ENCODE data around the gene EZH2. TPM values are rescaled to one million over a fixed set of nuclear protein-coding genes. Genes with fewer than 3 reads are reported as not detected.

The EZH2 gene
- total RNA-seq (2021) = 28.5 to 35.4 TPM (median 28.6 TPM) in 3 replicates
- percentile 87 among the genes with signal in this experiment for Bru-seq, nascent RNA
- long read RNA-seq, experiment 1, transcript EZH2-208 (20 exons, 2,466 nt) = minor isoform, 23 of 245 reads
- long read RNA-seq, experiment 1, transcript EZH2-209 (19 exons, 3,641 nt) = minor isoform, 6 of 245 reads
- long read RNA-seq, experiment 1, transcript EZH2-202 (19 exons, 2,477 nt) = minor isoform, 20 of 245 reads
- long read RNA-seq, experiment 1, transcript EZH2-203 (20 exons, 2,591 nt) = major isoform, 74 of 245 reads
- long read RNA-seq, experiment 1, partial matches to known transcripts = 28 of 245 reads
- long read RNA-seq, experiment 1, other reads (novel, unspliced or antisense) = 93 of 245 reads
- long read RNA-seq, experiment 2, partial matches to known transcripts = 10 of 26 reads
- long read RNA-seq, experiment 2, other reads (novel, unspliced or antisense) = 10 of 26 reads
- long read RNA-seq, experiment 3, partial matches to known transcripts = 3 of 5 reads
- long read RNA-seq, experiment 3, other reads (novel, unspliced or antisense) = 1 of 5 reads

DNA sequence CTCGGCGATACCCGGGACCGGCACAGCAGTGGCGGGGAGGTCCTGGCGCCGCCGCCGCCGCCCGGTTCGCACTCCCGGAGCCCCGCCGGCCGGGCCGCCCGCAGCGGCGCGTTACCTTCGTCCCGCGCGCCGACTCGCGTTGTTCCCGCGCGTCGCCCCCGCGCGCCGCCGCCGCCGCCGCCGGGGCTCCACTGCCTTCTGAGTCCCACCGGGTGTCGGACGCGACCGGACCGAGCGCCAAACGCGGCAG lies at the start of gene EZH2:
Gene EZH2 (minus strand): TSS at position 243 of the 250 bp plus-strand sequence. CDS start 36,993 bp downstream, outside the sequence.
- no peaks in the 10 kb centered on the region for H3K9me3 Mint-ChIP-seq
- peaks cover 8% of the 10 kb centered on the region for H3K36me3 Mint-ChIP-seq
- POLR2A ChIA-PET = interaction anchor here (0.5 to 1.4 kb wide), 3 partner anchors 26 to 57 kb away, joined by 3 to 6 read pairs (median 5); no protein-coding TSS in a partner anchor
- TF ChIP-seq KAT7 (CRISPR knock-in tag; IDR thresholded peaks at IDR 0.05; ENCODE audit: borderline replicate concordance) = no peak
- TF ChIP-seq NFATC4 (CRISPR knock-in tag; IDR thresholded peaks at IDR 0.05) = no peak
- TF ChIP-seq, protein P1, sequence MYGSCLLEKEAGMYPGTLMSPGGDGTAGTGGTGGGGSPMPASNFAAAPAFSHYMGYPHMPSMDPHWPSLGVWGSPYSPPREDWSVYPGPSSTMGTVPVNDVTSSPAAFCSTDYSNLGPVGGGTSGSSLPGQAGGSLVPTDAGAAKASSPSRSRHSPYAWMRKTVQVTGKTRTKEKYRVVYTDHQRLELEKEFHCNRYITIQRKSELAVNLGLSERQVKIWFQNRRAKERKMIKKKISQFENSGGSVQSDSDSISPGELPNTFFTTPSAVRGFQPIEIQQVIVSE (CRISPR knock-in tag; IDR thresholded peaks at IDR 0.05; ENCODE audit: borderline replicate concordance) = no peak
- no peak for TF ChIP-seq RELA (CRISPR knock-in tag; IDR thresholded peaks at IDR 0.05; ENCODE audit: borderline replicate concordance)
- CTCF ChIA-PET = interaction anchor here (1.6 kb wide), 1 partner anchor 27 kb away, joined by 9 read pairs; no protein-coding TSS in a partner anchor
- ATAC-seq = peak; percentile 27
- H3K4me3 Mint-ChIP-seq = peak within 1 kb of the TSS; percentile 91
- peak within 1 kb of the TSS; percentile 76; the same call in 1 of the 2 replicates for H3K27ac Mint-ChIP-seq
- peaks cover 11% of the 10 kb centered on the region for H3K4me1 Mint-ChIP-seq
- H3K27me3 Mint-ChIP-seq (ENCODE audit: low read depth) = no peaks in the 10 kb centered on the region; the same call in 1 of the 2 replicates
- DNase-seq (ENCODE audit: low spot score) = no peak

DNA sequence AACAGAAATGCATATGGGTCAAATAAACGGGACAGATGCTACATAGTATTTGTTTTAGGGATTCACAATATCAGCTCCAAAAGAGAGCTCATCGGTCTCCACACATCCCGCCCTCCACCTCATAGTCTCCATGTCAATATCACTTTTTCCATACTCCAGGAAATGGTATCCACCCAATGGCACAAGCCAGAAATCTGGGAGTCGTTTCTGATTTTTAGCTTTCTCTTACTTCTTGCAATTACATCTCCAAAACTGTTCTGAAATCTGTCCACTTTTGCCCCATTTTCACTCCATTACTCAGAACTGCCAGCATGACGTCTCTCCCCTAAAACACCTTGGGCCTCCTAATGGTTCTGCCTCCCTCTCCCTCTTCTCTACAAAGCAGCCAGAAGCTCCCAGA lies 47.4 kb upstream of the EZH2 start:
- ChIA-PET CTCF (interaction anchor here (0.7 to 1.5 kb wide), 2 partner anchors 20 to 30 kb away, joined by 3 read pairs; no protein-coding TSS in a partner anchor), POLR2A (no interaction called here)

DNA sequence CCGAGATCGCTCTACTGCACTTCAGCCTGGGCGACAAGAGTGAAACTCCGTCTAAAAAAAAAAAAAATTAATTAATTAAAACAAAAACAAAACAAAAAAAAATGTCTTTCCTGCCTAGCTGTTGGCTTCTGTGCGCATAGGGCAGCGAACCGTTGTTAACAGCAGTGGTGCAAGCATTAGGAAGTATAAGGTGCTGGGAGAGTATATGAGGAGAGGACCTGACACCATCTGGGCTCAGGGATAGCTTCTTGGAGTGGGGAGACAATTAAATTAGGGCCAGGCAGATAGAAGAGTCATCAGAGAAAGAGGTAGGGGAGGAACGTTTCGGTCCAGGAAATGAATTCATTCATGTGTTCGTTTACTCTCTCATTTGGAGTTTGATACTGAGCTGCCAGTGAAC lies 46.2 kb upstream of the EZH2 start:
- Mint-ChIP-seq H3K4me1 (peaks cover 7% of the 10 kb centered on the region), H3K27me3 (ENCODE audit: low read depth) (no peaks in the 10 kb centered on the region), H3K9me3 (peaks cover 1% of the 10 kb centered on the region), H3K27ac (peak overlapping the region; percentile 11; the same call in 1 of the 2 replicates), H3K4me3 (no peak overlapping the region), H3K36me3 (no peaks in the 10 kb centered on the region)
- CTCF ChIA-PET = interaction anchor here (0.6 to 0.7 kb wide), 2 partner anchors 47 to 346 kb away, joined by 3 to 4 read pairs; no protein-coding TSS in a partner anchor
- POLR2A ChIA-PET = no interaction called here
- TF ChIP-seq, protein P2, sequence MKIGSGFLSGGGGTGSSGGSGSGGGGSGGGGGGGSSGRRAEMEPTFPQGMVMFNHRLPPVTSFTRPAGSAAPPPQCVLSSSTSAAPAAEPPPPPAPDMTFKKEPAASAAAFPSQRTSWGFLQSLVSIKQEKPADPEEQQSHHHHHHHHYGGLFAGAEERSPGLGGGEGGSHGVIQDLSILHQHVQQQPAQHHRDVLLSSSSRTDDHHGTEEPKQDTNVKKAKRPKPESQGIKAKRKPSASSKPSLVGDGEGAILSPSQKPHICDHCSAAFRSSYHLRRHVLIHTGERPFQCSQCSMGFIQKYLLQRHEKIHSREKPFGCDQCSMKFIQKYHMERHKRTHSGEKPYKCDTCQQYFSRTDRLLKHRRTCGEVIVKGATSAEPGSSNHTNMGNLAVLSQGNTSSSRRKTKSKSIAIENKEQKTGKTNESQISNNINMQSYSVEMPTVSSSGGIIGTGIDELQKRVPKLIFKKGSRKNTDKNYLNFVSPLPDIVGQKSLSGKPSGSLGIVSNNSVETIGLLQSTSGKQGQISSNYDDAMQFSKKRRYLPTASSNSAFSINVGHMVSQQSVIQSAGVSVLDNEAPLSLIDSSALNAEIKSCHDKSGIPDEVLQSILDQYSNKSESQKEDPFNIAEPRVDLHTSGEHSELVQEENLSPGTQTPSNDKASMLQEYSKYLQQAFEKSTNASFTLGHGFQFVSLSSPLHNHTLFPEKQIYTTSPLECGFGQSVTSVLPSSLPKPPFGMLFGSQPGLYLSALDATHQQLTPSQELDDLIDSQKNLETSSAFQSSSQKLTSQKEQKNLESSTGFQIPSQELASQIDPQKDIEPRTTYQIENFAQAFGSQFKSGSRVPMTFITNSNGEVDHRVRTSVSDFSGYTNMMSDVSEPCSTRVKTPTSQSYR (CRISPR knock-in tag; IDR thresholded peaks at IDR 0.05) = no peak
- TF ChIP-seq SMAD3 (CRISPR knock-in tag; IDR thresholded peaks at IDR 0.05; ENCODE audit: borderline replicate concordance) = no peak
- no peak for TF ChIP-seq NR3C1 (CRISPR knock-in tag; conservative IDR thresholded peaks at IDR 0.05; ENCODE audit: low read depth)
- TF ChIP-seq FOXK1 (CRISPR knock-in tag; IDR thresholded peaks at IDR 0.05) = no peak
- TF ChIP-seq, protein P3, sequence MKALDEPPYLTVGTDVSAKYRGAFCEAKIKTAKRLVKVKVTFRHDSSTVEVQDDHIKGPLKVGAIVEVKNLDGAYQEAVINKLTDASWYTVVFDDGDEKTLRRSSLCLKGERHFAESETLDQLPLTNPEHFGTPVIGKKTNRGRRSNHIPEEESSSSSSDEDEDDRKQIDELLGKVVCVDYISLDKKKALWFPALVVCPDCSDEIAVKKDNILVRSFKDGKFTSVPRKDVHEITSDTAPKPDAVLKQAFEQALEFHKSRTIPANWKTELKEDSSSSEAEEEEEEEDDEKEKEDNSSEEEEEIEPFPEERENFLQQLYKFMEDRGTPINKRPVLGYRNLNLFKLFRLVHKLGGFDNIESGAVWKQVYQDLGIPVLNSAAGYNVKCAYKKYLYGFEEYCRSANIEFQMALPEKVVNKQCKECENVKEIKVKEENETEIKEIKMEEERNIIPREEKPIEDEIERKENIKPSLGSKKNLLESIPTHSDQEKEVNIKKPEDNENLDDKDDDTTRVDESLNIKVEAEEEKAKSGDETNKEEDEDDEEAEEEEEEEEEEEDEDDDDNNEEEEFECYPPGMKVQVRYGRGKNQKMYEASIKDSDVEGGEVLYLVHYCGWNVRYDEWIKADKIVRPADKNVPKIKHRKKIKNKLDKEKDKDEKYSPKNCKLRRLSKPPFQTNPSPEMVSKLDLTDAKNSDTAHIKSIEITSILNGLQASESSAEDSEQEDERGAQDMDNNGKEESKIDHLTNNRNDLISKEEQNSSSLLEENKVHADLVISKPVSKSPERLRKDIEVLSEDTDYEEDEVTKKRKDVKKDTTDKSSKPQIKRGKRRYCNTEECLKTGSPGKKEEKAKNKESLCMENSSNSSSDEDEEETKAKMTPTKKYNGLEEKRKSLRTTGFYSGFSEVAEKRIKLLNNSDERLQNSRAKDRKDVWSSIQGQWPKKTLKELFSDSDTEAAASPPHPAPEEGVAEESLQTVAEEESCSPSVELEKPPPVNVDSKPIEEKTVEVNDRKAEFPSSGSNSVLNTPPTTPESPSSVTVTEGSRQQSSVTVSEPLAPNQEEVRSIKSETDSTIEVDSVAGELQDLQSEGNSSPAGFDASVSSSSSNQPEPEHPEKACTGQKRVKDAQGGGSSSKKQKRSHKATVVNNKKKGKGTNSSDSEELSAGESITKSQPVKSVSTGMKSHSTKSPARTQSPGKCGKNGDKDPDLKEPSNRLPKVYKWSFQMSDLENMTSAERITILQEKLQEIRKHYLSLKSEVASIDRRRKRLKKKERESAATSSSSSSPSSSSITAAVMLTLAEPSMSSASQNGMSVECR (CRISPR knock-in tag; IDR thresholded peaks at IDR 0.05; ENCODE audit: borderline replicate concordance) = no peak
- TF ChIP-seq, protein P4, sequence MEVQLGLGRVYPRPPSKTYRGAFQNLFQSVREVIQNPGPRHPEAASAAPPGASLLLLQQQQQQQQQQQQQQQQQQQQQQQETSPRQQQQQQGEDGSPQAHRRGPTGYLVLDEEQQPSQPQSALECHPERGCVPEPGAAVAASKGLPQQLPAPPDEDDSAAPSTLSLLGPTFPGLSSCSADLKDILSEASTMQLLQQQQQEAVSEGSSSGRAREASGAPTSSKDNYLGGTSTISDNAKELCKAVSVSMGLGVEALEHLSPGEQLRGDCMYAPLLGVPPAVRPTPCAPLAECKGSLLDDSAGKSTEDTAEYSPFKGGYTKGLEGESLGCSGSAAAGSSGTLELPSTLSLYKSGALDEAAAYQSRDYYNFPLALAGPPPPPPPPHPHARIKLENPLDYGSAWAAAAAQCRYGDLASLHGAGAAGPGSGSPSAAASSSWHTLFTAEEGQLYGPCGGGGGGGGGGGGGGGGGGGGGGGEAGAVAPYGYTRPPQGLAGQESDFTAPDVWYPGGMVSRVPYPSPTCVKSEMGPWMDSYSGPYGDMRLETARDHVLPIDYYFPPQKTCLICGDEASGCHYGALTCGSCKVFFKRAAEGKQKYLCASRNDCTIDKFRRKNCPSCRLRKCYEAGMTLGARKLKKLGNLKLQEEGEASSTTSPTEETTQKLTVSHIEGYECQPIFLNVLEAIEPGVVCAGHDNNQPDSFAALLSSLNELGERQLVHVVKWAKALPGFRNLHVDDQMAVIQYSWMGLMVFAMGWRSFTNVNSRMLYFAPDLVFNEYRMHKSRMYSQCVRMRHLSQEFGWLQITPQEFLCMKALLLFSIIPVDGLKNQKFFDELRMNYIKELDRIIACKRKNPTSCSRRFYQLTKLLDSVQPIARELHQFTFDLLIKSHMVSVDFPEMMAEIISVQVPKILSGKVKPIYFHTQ (CRISPR knock-in tag; IDR thresholded peaks at IDR 0.05) = no peak
- no peak for TF ChIP-seq EMX1 (CRISPR knock-in tag; IDR thresholded peaks at IDR 0.05)
- DNase-seq (ENCODE audit: low spot score) = no peak
- ATAC-seq = no peak

More for the DNA sequence above, 47.4 kb upstream of the EZH2 start:
- no peak for TF ChIP-seq FOXK1 (CRISPR knock-in tag; IDR thresholded peaks at IDR 0.05)
- Mint-ChIP-seq H3K27me3 (ENCODE audit: low read depth) (no peaks in the 10 kb centered on the region), H3K4me1 (peaks cover 7% of the 10 kb centered on the region), H3K9me3 (no peaks in the 10 kb centered on the region), H3K36me3 (no peaks in the 10 kb centered on the region), H3K27ac (no peak overlapping the region), H3K4me3 (no peak overlapping the region)
- DNase-seq (ENCODE audit: low spot score) (no peak), ATAC-seq (no peak)
